K562 (cell line): ENCODE results near the gene PTPRE. TPM values are rescaled to one million over a fixed set of nuclear protein-coding genes. Genes with fewer than 3 reads are reported as not detected.

Source experiments
- E2F8 ChIP-seq: fragments of 450-650 bp; IDR thresholded peaks from 2 replicates; pipeline ENCODE4 v1.7.1; 2018; ENCODE audit warnings: mild to moderate bottlenecking, low read depth; ENCODE audit not compliant: partially characterized antibody
- SRSF7 ChIP-seq: fragments of 200-400 bp; formaldehyde crosslinking; optimal IDR thresholded peaks from 2 replicates; pipeline ENCODE3; 2017; ENCODE audit warnings: mild to moderate bottlenecking, low read depth, low read length
- ZBTB11 ChIP-seq, 3 experiments: fragments of 200-800 bp in 1 of 3; fragments of 250-450 bp in 1 of 3; fragments of 450-650 bp in 1 of 3; sonication (Bioruptor Pico) in 1 of 3; sonication (Bioruptor generic) in 1 of 3; formaldehyde crosslinking in 1 of 3; IDR thresholded peaks; 2 replicates each; pipeline versions ENCODE4 v1.6.1 to v1.8.0; 2016 to 2022; ENCODE audit warnings: mild to moderate bottlenecking in 2 of 3, missing genetic modification characterization in 2 of 3, missing compliant biosample characterization in 1 of 3, moderate library complexity in 1 of 3
- polyA plus RNA-seq, 8 experiments: library from polyadenylated mRNA; depleted of rRNA in 4 of 8; stranded (reverse) in 5 of 8; unstranded in 3 of 8; fragments of >200 nt; fragmentation: Nextera tagmentation in 2 of 8; fragmentation: Illumina TruSeq in 1 of 8; extraction: Ambion mirVana in 2 of 8; extraction: Trizol in 1 of 8; gene quantifications; 2 replicates each; pipeline versions ENCODE4 v1.2.1 to v1.2.3, GENCODE V29; 2011 to 2014; ENCODE audit warnings: inconsistent platforms in 1 of 8, missing spikeins in 1 of 8
- total RNA-seq, 7 experiments: library from RNA; depleted of rRNA in 6 of 7; stranded (reverse); fragments of >200 nt in 6 of 7; fragmentation: Illumina TruSeq in 2 of 7; extraction: Trizol in 2 of 7; gene quantifications; 2 replicates each; pipeline versions ENCODE4 v1.2.1 to v1.2.3, GENCODE V29; 2011 to 2021; ENCODE audit warnings: low replicate concordance in 1 of 7

Gene PTPRE
- total and polyA plus RNA-seq, 9 of the 15 experiments (the other 6 are each of a cell fraction or from before 2014, with no cell fraction given): 0.01 to 0.13 (median 0.04) TPM; not detected in 4

GRCh38 chr10:128101901-128102300 is 195.0 kb downstream of the PTPRE start (continued):
- TF ChIP-seq ZBTB11 (CRISPR knock-in tag; IDR thresholded peaks at IDR 0.05) (no peak), E2F8 (no peak), SRSF7 (no peak)
